Hematopoietic multipotent progenitor cell treated with erythropoietin and hydrocortisone succinate and interleukin-3 and kit ligand, for 4 days (in vitro differentiated cells): ENCODE measurements around the gene TMPRSS12.
A peak's percentile ranks its signal among the peaks of the same experiment; 100 is the strongest.
"Not testable (repeated sequence)": the region's sequence is repeated elsewhere in the genome, so short reads cannot be mapped to it uniquely, and the experiment has no call there.

ENCODE experiments used
- DNase-seq: peaks from one replicate; pipeline ENCODE4 v3.0.0-alpha.2; 2015

TMPRSS12 gene, protein sequence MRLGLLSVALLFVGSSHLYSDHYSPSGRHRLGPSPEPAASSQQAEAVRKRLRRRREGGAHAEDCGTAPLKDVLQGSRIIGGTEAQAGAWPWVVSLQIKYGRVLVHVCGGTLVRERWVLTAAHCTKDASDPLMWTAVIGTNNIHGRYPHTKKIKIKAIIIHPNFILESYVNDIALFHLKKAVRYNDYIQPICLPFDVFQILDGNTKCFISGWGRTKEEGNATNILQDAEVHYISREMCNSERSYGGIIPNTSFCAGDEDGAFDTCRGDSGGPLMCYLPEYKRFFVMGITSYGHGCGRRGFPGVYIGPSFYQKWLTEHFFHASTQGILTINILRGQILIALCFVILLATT

GRCh38 chr12:50842637-50843493, at the start of gene TMPRSS12:
Gene TMPRSS12, plus strand, starts transcription at chr12:50842926. Its CDS starts 39 bp downstream, at chr12:50842965.
- peak; percentile 23 for DNase-seq

DNA sequence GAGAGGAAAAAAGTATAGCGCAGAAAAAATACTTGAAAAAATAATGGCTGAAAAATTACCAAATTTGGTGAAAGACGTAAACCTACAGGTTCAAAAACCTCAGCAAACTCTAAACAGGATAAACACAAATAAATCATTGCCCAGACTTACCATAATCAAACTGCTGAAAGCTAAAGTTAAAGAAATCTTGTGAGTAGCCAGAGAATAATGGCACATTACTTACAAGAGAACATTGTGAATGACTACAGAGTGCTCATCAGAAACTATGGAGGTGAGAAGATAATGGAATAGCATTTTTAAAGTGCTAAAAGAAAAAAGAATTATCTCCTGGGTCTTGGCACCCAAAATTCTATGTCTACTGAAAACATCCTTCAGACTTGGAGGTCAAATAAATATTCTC, 42.8 kb upstream of the TMPRSS12 start:
- peak; percentile 39 for DNase-seq

- DNase-seq: no peak
Observed at GRCh38 chr12:50803230-50803875, 39.4 kb upstream of the TMPRSS12 start.

GRCh38 chr12:50806176-50806575, 36.5 kb upstream of the TMPRSS12 start:
- DNase-seq: no peak

GRCh38 chr12:50809131-50809530, 33.6 kb upstream of the TMPRSS12 start:
- DNase-seq: peak; percentile 44

DNA sequence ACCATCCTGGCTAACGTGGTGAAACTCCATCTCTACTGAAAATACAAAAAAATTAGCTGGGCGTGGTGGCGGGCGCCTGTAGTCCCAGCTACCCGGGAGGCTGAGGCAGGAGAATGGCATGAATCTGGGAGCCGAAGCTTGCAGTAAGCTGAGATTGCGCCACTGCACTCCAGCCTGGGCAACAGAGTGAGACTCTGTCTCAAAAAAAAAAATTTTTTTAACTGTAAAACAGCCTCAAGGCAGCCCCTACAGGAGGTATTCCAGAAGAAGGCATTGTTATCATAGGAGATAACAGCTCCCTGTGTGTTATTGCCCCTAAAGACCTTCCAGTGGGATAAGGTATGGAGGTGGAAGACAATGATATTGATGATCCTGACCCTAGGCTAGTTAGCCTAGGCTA, 27.8 kb upstream of the TMPRSS12 start:
- DNase-seq: not testable (repeated sequence)

DNA sequence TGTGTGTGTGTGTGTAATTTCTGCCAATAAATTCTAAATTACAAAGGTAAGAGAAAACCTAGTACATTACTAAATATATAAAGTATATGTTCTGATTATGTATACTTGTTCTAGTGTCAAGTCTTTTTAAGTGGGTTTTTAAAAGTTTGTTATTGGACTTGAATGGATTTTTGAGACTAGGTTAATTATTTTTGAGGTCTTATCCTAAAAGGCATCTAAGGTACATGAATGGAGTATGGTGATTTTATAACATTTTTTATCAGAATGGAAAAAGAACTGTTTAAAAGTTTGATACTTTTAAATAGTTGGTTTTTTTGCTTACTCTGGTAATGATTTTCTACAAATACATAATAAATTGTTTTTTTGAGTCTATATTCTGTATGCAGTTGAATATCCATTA, 22.5 kb upstream of the TMPRSS12 start:
- DNase-seq: no peak

DNA sequence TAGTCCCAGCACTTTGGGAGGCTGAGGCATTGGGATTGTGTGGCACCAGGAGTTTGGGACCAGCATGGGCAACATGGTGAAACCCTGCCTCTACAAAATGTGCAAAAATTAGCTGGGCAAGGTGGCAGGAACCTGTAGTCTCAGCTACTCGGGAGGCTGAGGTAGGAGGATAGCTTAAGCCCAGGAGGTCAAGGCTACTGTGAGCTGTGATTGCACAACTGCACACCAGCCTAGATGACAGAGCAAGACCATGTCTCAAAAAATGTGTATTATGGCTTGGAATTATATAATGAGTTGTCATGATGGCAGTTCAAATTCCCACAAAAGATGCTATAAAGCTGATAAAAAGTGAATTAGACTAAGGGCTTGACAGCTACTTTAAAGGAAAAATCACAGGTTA, 20.6 kb upstream of the TMPRSS12 start:
- no peak for DNase-seq

DNA sequence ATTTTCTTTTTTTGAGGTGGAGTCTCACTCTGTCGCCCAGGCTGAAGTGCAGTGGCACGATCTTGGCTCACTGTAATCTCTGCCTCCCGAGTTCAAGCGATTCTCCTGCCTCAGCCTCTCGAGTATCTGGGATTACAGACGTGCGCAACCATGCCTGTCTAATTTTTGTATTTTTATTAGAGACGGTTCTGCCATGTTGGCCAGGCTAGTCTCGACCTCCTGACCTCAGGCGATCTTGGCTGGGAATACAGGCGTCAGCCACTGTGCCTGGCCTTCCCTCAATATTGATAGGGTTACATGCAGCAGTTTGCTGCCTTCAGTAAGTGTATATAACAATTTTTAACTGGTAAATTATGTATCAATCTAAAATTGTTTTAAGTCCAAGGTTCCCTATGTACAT, 19.0 kb upstream of the TMPRSS12 start:
- DNase-seq: not testable (repeated sequence)

- DNase-seq: no peak
Observed at GRCh38 chr12:50824914-50825313, 17.8 kb upstream of the TMPRSS12 start.

- peak; percentile 88 for DNase-seq
Observed at GRCh38 chr12:50825372-50825838, 17.3 kb upstream of the TMPRSS12 start.

GRCh38 chr12:50828121-50828520, 14.6 kb upstream of the TMPRSS12 start:
- no peak for DNase-seq

GRCh38 chr12:50828886-50829285, 13.8 kb upstream of the TMPRSS12 start:
- DNase-seq: no peak

GRCh38 chr12:50833801-50834200, 8.9 kb upstream of the TMPRSS12 start:
- DNase-seq: not testable (repeated sequence)

DNA sequence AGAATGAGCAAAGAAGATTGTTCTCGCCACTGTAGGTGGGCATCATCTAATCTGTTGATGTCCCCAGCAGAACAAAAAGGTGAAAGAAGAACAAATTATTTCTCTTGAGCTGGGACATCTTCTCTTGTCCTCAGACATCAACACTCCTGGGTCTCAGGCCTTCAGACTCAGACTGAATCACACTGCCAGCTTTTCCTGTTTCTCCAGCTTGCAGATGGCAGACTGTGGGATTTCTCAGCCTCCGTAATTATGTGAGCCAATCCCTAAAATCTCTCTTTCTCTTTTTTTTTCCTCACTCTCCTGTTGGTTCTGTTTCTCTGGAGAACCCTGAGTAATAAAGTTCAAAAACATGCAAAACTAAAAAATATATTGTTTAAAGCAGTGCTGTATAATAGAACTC, 3.7 kb upstream of the TMPRSS12 start:
- no peak for DNase-seq

GRCh38 chr12:50840809-50841487, 1.8 kb upstream of the TMPRSS12 start:
- no peak for DNase-seq

GRCh38 chr12:50841716-50842531, 802 bp upstream of the TMPRSS12 start:
- DNase-seq: peak; percentile 71

DNA sequence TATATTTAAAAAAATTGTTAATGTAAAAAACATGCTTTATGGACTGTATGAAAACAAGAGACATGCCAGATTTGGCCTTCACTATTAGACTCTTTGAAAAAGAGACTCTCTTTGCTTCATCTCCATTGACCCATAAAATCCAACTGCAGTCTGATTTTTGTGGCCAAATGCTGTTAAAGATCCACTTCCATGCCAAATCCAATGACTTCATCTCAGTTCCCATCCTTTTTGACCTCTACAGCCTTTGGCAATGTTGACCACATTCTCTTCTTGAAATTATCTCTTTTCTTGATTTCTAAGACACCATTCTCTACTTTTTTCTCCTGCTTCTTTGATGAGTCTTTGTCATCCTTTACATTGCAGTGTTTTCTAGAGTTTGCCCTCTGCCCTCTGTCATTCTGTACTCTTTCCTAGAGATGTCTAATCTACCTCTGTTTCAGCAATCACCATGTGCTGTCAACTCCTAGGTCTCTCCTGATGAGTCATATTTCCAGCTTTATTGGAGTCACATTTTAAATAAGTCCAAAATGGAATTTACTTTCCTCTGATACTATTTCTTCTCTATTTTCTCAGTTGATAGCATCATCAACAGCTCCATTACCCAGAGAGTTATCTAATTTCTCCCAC, 2.4 kb downstream of the TMPRSS12 start:
- no peak for DNase-seq

DNA sequence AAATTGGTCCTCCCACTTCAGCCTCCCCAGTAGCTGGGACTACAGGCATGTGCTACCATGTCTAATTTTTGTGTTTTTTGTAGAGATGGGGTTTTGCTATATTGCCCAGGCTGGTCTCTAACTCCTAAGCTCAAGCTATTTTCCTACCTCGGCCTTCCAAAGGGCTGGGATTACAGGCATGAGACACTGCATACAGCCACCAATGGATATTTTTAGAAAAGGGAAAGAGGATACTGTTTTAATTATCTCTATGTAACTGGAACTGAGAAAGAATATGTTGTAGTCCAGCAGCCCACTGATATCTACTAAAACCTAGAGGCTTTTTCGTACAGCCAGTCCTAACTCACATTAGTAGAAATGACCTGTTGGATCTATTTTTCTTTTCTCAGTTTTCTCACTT, 6.2 kb downstream of the TMPRSS12 start:
- DNase-seq: no peak

DNA sequence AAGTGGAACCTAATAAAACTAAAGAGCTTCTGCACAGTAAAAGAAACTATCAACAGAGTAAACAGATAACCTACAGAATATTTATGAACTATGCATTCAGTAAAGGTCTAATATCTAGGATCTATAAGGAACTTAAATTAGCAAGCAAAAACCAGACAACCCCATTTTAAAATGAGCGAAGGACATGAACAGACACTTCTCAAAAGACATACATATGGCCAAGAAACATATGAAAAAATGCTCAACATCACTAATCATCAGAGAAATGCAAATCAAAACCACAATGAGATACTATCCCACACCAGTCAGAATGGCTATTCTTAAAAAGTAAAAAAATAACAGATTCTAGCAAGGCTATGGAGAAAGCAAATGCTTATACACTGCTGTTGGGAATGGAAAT, 12.5 kb downstream of the TMPRSS12 start:
- not testable (repeated sequence) for DNase-seq

- not testable (repeated sequence) for DNase-seq
Observed at GRCh38 chr12:50855679-50856078, 13.0 kb downstream of the TMPRSS12 start.
